ENCODE measurements around the gene STARD13.

Gene STARD13

GRCh38 chr13:33058776-33059327 lies 226.7 kb downstream of the STARD13 start:
- no peaks in the 10 kb centered on the region for H3K36me3 ChIP-seq (ENCODE audit: low read length)
- no peaks in the 10 kb centered on the region for H3F3A ChIP-seq (ENCODE audit: insufficient read depth)
- H3K9ac ChIP-seq (ENCODE audit: low read length): no peak overlapping the region
- no peaks in the 10 kb centered on the region for H3K79me2 ChIP-seq (ENCODE audit: insufficient read depth, low read length)
- H2AFZ ChIP-seq (ENCODE audit: low read depth, low read length, severe bottlenecking): no peak overlapping the region
- H3K9me3 ChIP-seq (ENCODE audit: insufficient read depth, low read length): no peaks in the 10 kb centered on the region
- H3K27ac ChIP-seq (ENCODE audit: low read depth, low read length): no peak overlapping the region
- no peaks in the 10 kb centered on the region for H3K27me3 ChIP-seq (ENCODE audit: low read length)
- TF ChIP-seq EZH2phosphoT487 (conservative IDR thresholded peaks at IDR 0.05; ENCODE audit: low read length): no peak
- no peak for TF ChIP-seq CTCF (IDR thresholded peaks at IDR 0.05; ENCODE audit: insufficient read depth, low read length, poor library complexity, severe bottlenecking)
- H3K4me2 ChIP-seq (ENCODE audit: low read depth, low read length, poor library complexity, severe bottlenecking): no peak overlapping the region
- H4K20me1 ChIP-seq (ENCODE audit: low read depth, low read length): no peaks in the 10 kb centered on the region
- no peak overlapping the region for H3K4me3 ChIP-seq (ENCODE audit: insufficient read depth, low read length, poor library complexity, severe bottlenecking)
- H3K9me2 ChIP-seq (replicated peaks; ENCODE audit: insufficient read depth, low read length): no peaks in the 10 kb centered on the region

GRCh38 chr13:33057019-33057780 lies 228.4 kb downstream of the STARD13 start:
- no peaks in the 10 kb centered on the region for H3K36me3 ChIP-seq (ENCODE audit: low read length)
- H4K20me1 ChIP-seq (ENCODE audit: low read depth, low read length): no peaks in the 10 kb centered on the region
- H3F3A ChIP-seq (ENCODE audit: insufficient read depth): no peaks in the 10 kb centered on the region
- no peak overlapping the region for H2AFZ ChIP-seq (ENCODE audit: low read depth, low read length, severe bottlenecking)
- H3K79me2 ChIP-seq (ENCODE audit: insufficient read depth, low read length): no peaks in the 10 kb centered on the region
- H3K27me3 ChIP-seq (ENCODE audit: low read length): no peaks in the 10 kb centered on the region
- H3K9me3 ChIP-seq (ENCODE audit: insufficient read depth, low read length): no peaks in the 10 kb centered on the region
- no peak overlapping the region for H3K27ac ChIP-seq (ENCODE audit: low read depth, low read length)
- TF ChIP-seq CTCF (IDR thresholded peaks at IDR 0.05; ENCODE audit: insufficient read depth, low read length, poor library complexity, severe bottlenecking): no peak
- no peak overlapping the region for H3K4me2 ChIP-seq (ENCODE audit: low read depth, low read length, poor library complexity, severe bottlenecking)
- no peak overlapping the region for H3K9ac ChIP-seq (ENCODE audit: low read length)
- no peaks in the 10 kb centered on the region for H3K9me2 ChIP-seq (replicated peaks; ENCODE audit: insufficient read depth, low read length)
- no peak overlapping the region for H3K4me3 ChIP-seq (ENCODE audit: insufficient read depth, low read length, poor library complexity, severe bottlenecking)

- Histone ChIP-seq H3K9ac (ENCODE audit: low read length) (no peak overlapping the region), H3K27me3 (ENCODE audit: low read length) (no peaks in the 10 kb centered on the region), H3K79me2 (ENCODE audit: insufficient read depth, low read length) (no peaks in the 10 kb centered on the region), H2AFZ (ENCODE audit: low read depth, low read length, severe bottlenecking) (no peak overlapping the region), H4K20me1 (ENCODE audit: low read depth, low read length) (no peaks in the 10 kb centered on the region), H3F3A (ENCODE audit: insufficient read depth) (no peaks in the 10 kb centered on the region), H3K36me3 (ENCODE audit: low read length) (no peaks in the 10 kb centered on the region), H3K4me2 (ENCODE audit: low read depth, low read length, poor library complexity, severe bottlenecking) (no peak overlapping the region), H3K9me2 (replicated peaks; ENCODE audit: insufficient read depth, low read length) (no peaks in the 10 kb centered on the region), H3K4me3 (ENCODE audit: insufficient read depth, low read length, poor library complexity, severe bottlenecking) (no peak overlapping the region), H3K27ac (ENCODE audit: low read depth, low read length) (no peak overlapping the region), H3K9me3 (ENCODE audit: insufficient read depth, low read length) (no peaks in the 10 kb centered on the region)
- TF ChIP-seq CTCF (IDR thresholded peaks at IDR 0.05; ENCODE audit: insufficient read depth, low read length, poor library complexity, severe bottlenecking) (no peak), EZH2phosphoT487 (conservative IDR thresholded peaks at IDR 0.05; ENCODE audit: low read length) (no peak)
Measured at GRCh38 chr13:33053397-33054066, 232.0 kb downstream of the STARD13 start.
